PC-3 (cell line): ENCODE data around the gene BCR. TPM values are rescaled to one million over a fixed set of nuclear protein-coding genes. Genes with fewer than 3 reads are reported as not detected.

ENCODE experiments used
- ATAC-seq: fragments of 200-7000 bp; cut with Tn5 transposase; 2 replicates; pipeline ENCODE4 v1.9.1; 2020; ENCODE audit warnings: mild to moderate bottlenecking, moderate library complexity
- BruUV-seq: library from RNA; stranded (reverse); fragments of 400-500 nt; replicated peaks from 2 replicates; lab custom pipeline; 2021; lab: Mats Ljungman, UMichigan
- CTCF ChIA-PET: fragments of 300-600 bp; sonication (Branson Sonifier 250); formaldehyde crosslinking; loops from one replicate; lab custom pipeline; 2022; ENCODE audit warnings: antibody characterized with exemption; lab: Charles Lee
- POLR2A ChIA-PET: fragments of 300-600 bp; sonication (Branson Sonifier 250); formaldehyde crosslinking; loops from one replicate; lab custom pipeline; 2022; ENCODE audit warnings: antibody characterized with exemption; ENCODE audit not compliant: unreplicated experiment; lab: Charles Lee
- DNase-seq: peaks from one replicate; pipeline ENCODE4 v3.0.0-alpha.2; 2015
- H2AFZ ChIP-seq: fragments of 300-600 bp; sonication (generic); 2 replicates; pipeline ENCODE4 v1.6.0; 2016; ENCODE audit warnings: antibody characterized with exemption, low read length
- H3F3A ChIP-seq: fragments of 300-600 bp; sonication (generic); one replicate; pipeline ENCODE4 v1.6.0; 2017; ENCODE audit warnings: antibody characterized with exemption, low read length, control low read depth, mild to moderate bottlenecking; ENCODE audit not compliant: unreplicated experiment
- H3K27ac ChIP-seq: fragments of 300-600 bp; sonication (generic); 2 replicates; pipeline ENCODE4 v1.5.1; 2016; ENCODE audit warnings: mild to moderate bottlenecking, low read length
- H3K27me3 ChIP-seq: fragments of 300-600 bp; sonication (generic); 2 replicates; pipeline ENCODE4 v1.6.1; 2016; ENCODE audit warnings: low read length, mixed read lengths
- H3K36me3 ChIP-seq: fragments of 300-600 bp; sonication (generic); 2 replicates; pipeline ENCODE4 v1.6.1; 2016; ENCODE audit warnings: low read depth, mixed run types, low read length, mixed read lengths
- H3K4me1 ChIP-seq: fragments of 300-600 bp; sonication (generic); 2 replicates; pipeline ENCODE4 v1.5.1; 2016; ENCODE audit warnings: low read length; ENCODE audit not compliant: insufficient read depth
- H3K4me2 ChIP-seq: fragments of 300-600 bp; sonication (generic); 2 replicates; pipeline ENCODE4 v1.6.0; 2016; ENCODE audit warnings: low read length
- H3K4me3 ChIP-seq: fragments of 300-600 bp; sonication (generic); 2 replicates; pipeline ENCODE4 v1.5.1; 2016; ENCODE audit warnings: mild to moderate bottlenecking, low read length, mixed read lengths
- H3K79me2 ChIP-seq: fragments of 300-600 bp; sonication (generic); 2 replicates; pipeline ENCODE4 v1.6.1; 2017; ENCODE audit warnings: low read length, mixed read lengths
- H3K9ac ChIP-seq: fragments of 300-600 bp; sonication (generic); 2 replicates; pipeline ENCODE4 v1.6.0; 2016; ENCODE audit warnings: mild to moderate bottlenecking, low read length
- H3K9me2 ChIP-seq: fragments of 300-600 bp; sonication (generic); replicated peaks from 2 replicates; pipeline ENCODE4 v1.6.1; 2016; ENCODE audit warnings: mixed run types, low read length, mixed read lengths
- H3K9me3 ChIP-seq: fragments of 300-600 bp; sonication (generic); 2 replicates; pipeline ENCODE4 v1.6.1; 2016; ENCODE audit warnings: low read length, mixed read lengths
- H4K20me1 ChIP-seq: fragments of 300-600 bp; sonication (generic); 2 replicates; pipeline ENCODE4 v1.6.1; 2016; ENCODE audit warnings: low read length, mixed read lengths
- CTCF ChIP-seq: fragments of 300-600 bp; sonication (generic); conservative IDR thresholded peaks from 2 replicates; pipeline ENCODE4 v1.5.1; 2017; ENCODE audit warnings: antibody characterized with exemption, low read depth, mild to moderate bottlenecking, low read length
- EZH2 ChIP-seq: fragments of 300-600 bp; sonication (generic); IDR thresholded peaks from one replicate; pipeline ENCODE4 v1.6.1; 2017; ENCODE audit warnings: antibody characterized with exemption, mild to moderate bottlenecking, low read length; ENCODE audit not compliant: unreplicated experiment
- EZH2phosphoT487 ChIP-seq: fragments of 300-600 bp; sonication (generic); IDR thresholded peaks from 2 replicates; pipeline ENCODE4 v1.6.1; 2018; ENCODE audit warnings: mild to moderate bottlenecking, antibody characterized with exemption, low read length, borderline replicate concordance
- intact Hi-C: fragments of 100-400 bp; cut with micrococcal nuclease; formaldehyde crosslinking; loops from 2 replicates; pipeline ENCODE4 v1.9.0; 2023
- total RNA-seq: library from RNA; depleted of rRNA; stranded (reverse); fragments of >200 nt; gene quantifications from 2 replicates; pipeline ENCODE4 v1.2.3, GENCODE V29; 2014

The BCR gene
- total RNA-seq, 1 experiment from 2014 or later: 36.8 TPM

- Histone ChIP-seq H3K27ac (no peak overlapping the region), H2AFZ (no peak overlapping the region), H3K27me3 (no peaks in the 10 kb centered on the region), H3K4me2 (peak overlapping the region; percentile 39), H3K9ac (no peak overlapping the region), H4K20me1 (no peaks in the 10 kb centered on the region), H3K9me2 (no peaks in the 10 kb centered on the region), H3F3A (no peaks in the 10 kb centered on the region), H3K4me1 (peaks cover 25% of the 10 kb centered on the region), H3K9me3 (no peaks in the 10 kb centered on the region), H3K36me3 (no peaks in the 10 kb centered on the region), H3K79me2 (peaks cover 96% of the 10 kb centered on the region), H3K4me3 (no peak overlapping the region)
- no TSS peak for BruUV-seq
- intact Hi-C loops: no loop called here
- ChIA-PET CTCF (no interaction called here), POLR2A (no interaction called here)
- TF ChIP-seq CTCF (no peak), EZH2phosphoT487 (no peak), EZH2 (no peak)
- DNase-seq: peak; percentile 46
- ATAC-seq: peak; percentile 48
Observed at GRCh38 chr22:23215294-23216241, 35.3 kb downstream of the BCR start.

- Histone ChIP-seq H3F3A (no peaks in the 10 kb centered on the region), H3K9ac (no peak overlapping the region), H3K4me3 (no peak overlapping the region), H3K9me3 (no peaks in the 10 kb centered on the region), H3K79me2 (peaks cover 100% of the 10 kb centered on the region), H2AFZ (no peak overlapping the region), H3K4me1 (peaks cover 26% of the 10 kb centered on the region), H3K27me3 (no peaks in the 10 kb centered on the region), H4K20me1 (no peaks in the 10 kb centered on the region), H3K9me2 (no peaks in the 10 kb centered on the region), H3K27ac (no peak overlapping the region), H3K4me2 (no peak overlapping the region), H3K36me3 (no peaks in the 10 kb centered on the region)
- CTCF ChIA-PET: no interaction called here
- intact Hi-C loops: no loop called here
- TF ChIP-seq EZH2phosphoT487 (no peak), EZH2 (no peak), CTCF (no peak)
- no peak for DNase-seq
- no TSS peak for BruUV-seq
- ATAC-seq: no peak
- POLR2A ChIA-PET: no interaction called here
Observed at GRCh38 chr22:23216461-23217170, 36.3 kb downstream of the BCR start.
